CD14-positive monocyte (primary cell): Measurements from ENCODE around the gene C1RL. TPM values are rescaled to one million over a fixed set of nuclear protein-coding genes. Genes with fewer than 3 reads are reported as not detected.

ENCODE experiments used
- DNase-seq, 3 donors: peaks; one replicate each; pipeline ENCODE4 v3.0.0-alpha.2; 2011 to 2022
- H2AFZ ChIP-seq: 2 replicates; pipeline ENCODE4 v1.6.0; 2012; ENCODE audit warnings: mild to moderate bottlenecking, low read depth, low read length, inconsistent platforms; ENCODE audit not compliant: insufficient read depth, poor library complexity, severe bottlenecking
- H3K27ac ChIP-seq, 2 donors: 1 replicate in 1 of 2; 2 replicates in 1 of 2; pipeline ENCODE4 v1.5.1; 2012 to 2013; ENCODE audit warnings: low read length in 2 of 2, control low read depth in 1 of 2, inconsistent platforms in 1 of 2, low read depth in 1 of 2, mild to moderate bottlenecking in 1 of 2
- H3K27me3 ChIP-seq, 2 donors: one replicate each; pipeline versions ENCODE4 v1.6.0 to v1.6.1; 2011 to 2013; ENCODE audit warnings: low read length in 2 of 2; ENCODE audit not compliant: control insufficient read depth in 2 of 2, insufficient read depth in 2 of 2
- H3K36me3 ChIP-seq, 2 donors: replicated peaks in 1 of 2; 1 replicate in 1 of 2; 2 replicates in 1 of 2; pipeline versions ENCODE4 v1.5.1 to v1.6.1; 2012 to 2013; ENCODE audit warnings: low read length in 2 of 2, control low read depth in 1 of 2, inconsistent platforms in 1 of 2, mild to moderate bottlenecking in 1 of 2; ENCODE audit not compliant: insufficient read depth in 2 of 2, control insufficient read depth in 1 of 2
- H3K4me1 ChIP-seq, 2 donors: 1 replicate in 1 of 2; 2 replicates in 1 of 2; pipeline versions ENCODE4 v1.5.1 to v1.6.1; 2012 to 2013; ENCODE audit warnings: low read length in 2 of 2, control low read depth in 1 of 2, inconsistent platforms in 1 of 2, mild to moderate bottlenecking in 1 of 2, moderate library complexity in 1 of 2; ENCODE audit not compliant: insufficient read depth in 2 of 2, control insufficient read depth in 1 of 2
- H3K4me2 ChIP-seq: replicated peaks from 2 replicates; pipeline ENCODE3; 2012; ENCODE audit warnings: low read length, moderate library complexity, mild to moderate bottlenecking; ENCODE audit not compliant: poor library complexity, severe bottlenecking; ENCODE audit errors: extremely low read depth
- H3K4me3 ChIP-seq, 3 experiments: fragments of 200-600 bp in 1 of 3; sonication (generic) in 1 of 3; replicated peaks in 1 of 3; 1 replicate in 2 of 3; 2 replicates in 1 of 3; pipeline ENCODE4 v1.5.1; 2011 to 2013; ENCODE audit warnings: low read length in 3 of 3, mild to moderate bottlenecking in 3 of 3, control low read depth in 2 of 3, low read depth in 2 of 3, inconsistent platforms in 1 of 3, moderate library complexity in 1 of 3
- H3K79me2 ChIP-seq: 2 replicates; pipeline ENCODE4 v1.6.0; 2012; ENCODE audit warnings: mild to moderate bottlenecking, control low read depth, inconsistent platforms, low read length, moderate library complexity; ENCODE audit not compliant: insufficient read depth
- H3K9ac ChIP-seq: 2 replicates; pipeline ENCODE4 v1.6.0; 2017; ENCODE audit warnings: low read length, mild to moderate bottlenecking; ENCODE audit not compliant: insufficient read depth, poor library complexity, severe bottlenecking
- H3K9me3 ChIP-seq, 2 donors: replicated peaks in 1 of 2; 1 replicate in 1 of 2; 2 replicates in 1 of 2; pipeline versions ENCODE4 v1.5.1 to v1.6.1; 2012 to 2013; ENCODE audit warnings: low read length in 2 of 2, control low read depth in 1 of 2; ENCODE audit not compliant: control insufficient read depth in 1 of 2, insufficient read depth in 1 of 2
- H4K20me1 ChIP-seq: 2 replicates; pipeline ENCODE4 v1.6.0; 2012; ENCODE audit warnings: mild to moderate bottlenecking, low read length, control low read depth, moderate library complexity; ENCODE audit not compliant: insufficient read depth
- H3K27ac Mint-ChIP-seq, 7 donors: one replicate each; pipeline ENCODE4 v1.8.0; 2020; ENCODE audit warnings: mild to moderate bottlenecking in 7 of 7, mixed read lengths in 7 of 7, moderate library complexity in 6 of 7, inconsistent platforms in 2 of 7
- H3K27me3 Mint-ChIP-seq, 3 donors: one replicate each; pipeline ENCODE4 v1.8.0; 2021 to 2022; ENCODE audit warnings: low read depth in 3 of 3, mild to moderate bottlenecking in 3 of 3, mixed read lengths in 3 of 3, moderate library complexity in 3 of 3, inconsistent platforms in 1 of 3
- H3K36me3 Mint-ChIP-seq, 2 donors: one replicate each; pipeline ENCODE4 v1.8.0; 2020; ENCODE audit warnings: mixed read lengths in 2 of 2, inconsistent platforms in 1 of 2, mild to moderate bottlenecking in 1 of 2
- H3K4me1 Mint-ChIP-seq: one replicate; pipeline ENCODE4 v1.8.0; 2020; ENCODE audit warnings: mild to moderate bottlenecking, mixed read lengths
- H3K4me3 Mint-ChIP-seq, 2 donors: one replicate each; pipeline ENCODE4 v1.8.0; 2020; ENCODE audit warnings: mild to moderate bottlenecking in 2 of 2, mixed read lengths in 2 of 2, moderate library complexity in 1 of 2
- H3K9me3 Mint-ChIP-seq, 7 donors: one replicate each; pipeline ENCODE4 v1.8.0; 2020 to 2022; ENCODE audit warnings: mixed read lengths in 7 of 7, mild to moderate bottlenecking in 6 of 7, moderate library complexity in 6 of 7, inconsistent platforms in 2 of 7
- WGBS: methylation state at CpG from one replicate; pipeline ENCODE4 v1.1.5; 2013; ENCODE audit warnings: missing lambda C conversion rate; ENCODE audit not compliant: insufficient coverage; 5-methylcytosine and 5-hydroxymethylcytosine counted together
- intact Hi-C, 2 donors: fragments of 100-400 bp; cut with micrococcal nuclease; formaldehyde crosslinking; loops; one replicate each; pipeline versions ENCODE4 v1.15.0 to v1.15.1; 2023
- polyA plus RNA-seq, 3 donors: library from polyadenylated mRNA; depleted of rRNA in 1 of 3; unstranded in 2 of 3; stranded (reverse) in 1 of 3; fragments of 300-500 nt in 2 of 3; fragments of >200 nt in 1 of 3; fragmentation: Illumina TruSeq in 2 of 3; gene quantifications; 1 replicate in 2 of 3; 2 replicates in 1 of 3; pipeline ENCODE4 v1.2.3, GENCODE V29; 2012 to 2021
- TF ChIP-seq, protein P1 (sequence below): fragments of 200-600 bp; IDR thresholded peaks from one replicate; pipeline ENCODE4 v1.8.0; 2022; ENCODE audit warnings: antibody characterized with exemption, mild to moderate bottlenecking

The C1RL gene
- polyA plus RNA-seq, 3 donors = 4.8 to 27.9 (median 5.6) TPM

DNA sequence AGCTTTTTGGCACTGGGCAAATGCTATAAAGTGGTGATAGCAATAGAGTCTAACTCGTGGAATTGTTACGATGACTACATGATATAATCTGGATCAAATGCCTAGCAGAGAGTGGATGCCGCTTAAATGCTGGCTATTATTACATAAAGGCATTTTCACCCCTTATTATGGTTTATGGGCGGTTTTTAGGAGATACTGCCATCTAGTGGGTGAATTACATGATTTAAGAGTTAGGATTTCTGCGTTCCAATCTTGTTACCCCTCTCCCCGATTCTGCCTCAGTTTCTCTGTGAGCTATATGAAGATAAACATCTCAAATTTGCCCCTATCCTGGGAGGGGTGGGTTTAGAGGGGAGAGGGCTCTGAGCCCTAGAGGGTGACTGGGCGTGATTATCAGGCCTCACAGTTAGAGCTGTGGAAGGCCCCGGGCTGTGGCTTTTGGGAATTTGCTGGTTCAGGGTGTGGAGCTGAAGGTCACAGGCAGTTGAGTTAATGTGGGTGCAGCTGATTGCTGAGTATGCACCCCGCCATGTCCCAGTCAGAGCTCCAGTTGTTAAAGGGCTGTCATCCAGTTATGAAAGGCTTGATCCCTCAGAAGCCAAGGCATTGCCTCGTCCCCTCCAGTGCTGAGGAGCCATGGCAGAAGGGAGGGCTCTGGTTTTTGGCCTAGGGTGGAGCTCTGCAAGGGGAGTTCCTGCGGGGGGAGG, 35.6 kb upstream of the C1RL start:
- Histone ChIP-seq H3K79me2 (no peaks in the 10 kb centered on the region), H3K9ac (no peak overlapping the region), H4K20me1 (no peaks in the 10 kb centered on the region), H3K4me3 (no peak overlapping the region), H3K36me3 (peaks cover 0 to 11% of the 10 kb centered on the region in 2 donors), H3K27ac (no peak overlapping the region), H2AFZ (no peak overlapping the region), H3K4me1 (no peaks in the 10 kb centered on the region), H3K9me3 (no peaks in the 10 kb centered on the region), H3K4me2 (no peak overlapping the region), H3K27me3 (no peaks in the 10 kb centered on the region)
- Mint-ChIP-seq H3K4me1 (peaks cover 4% of the 10 kb centered on the region), H3K27me3 (peaks cover 0 to 2% (median 1%) of the 10 kb centered on the region in 3 donors), H3K27ac (no peak overlapping the region), H3K4me3 (no peak overlapping the region), H3K9me3 (peaks cover 0 to 5% (median 0%) of the 10 kb centered on the region in 7 donors), H3K36me3 (peaks cover 32 to 51% of the 10 kb centered on the region in 2 donors)
- TF ChIP-seq, protein P1, sequence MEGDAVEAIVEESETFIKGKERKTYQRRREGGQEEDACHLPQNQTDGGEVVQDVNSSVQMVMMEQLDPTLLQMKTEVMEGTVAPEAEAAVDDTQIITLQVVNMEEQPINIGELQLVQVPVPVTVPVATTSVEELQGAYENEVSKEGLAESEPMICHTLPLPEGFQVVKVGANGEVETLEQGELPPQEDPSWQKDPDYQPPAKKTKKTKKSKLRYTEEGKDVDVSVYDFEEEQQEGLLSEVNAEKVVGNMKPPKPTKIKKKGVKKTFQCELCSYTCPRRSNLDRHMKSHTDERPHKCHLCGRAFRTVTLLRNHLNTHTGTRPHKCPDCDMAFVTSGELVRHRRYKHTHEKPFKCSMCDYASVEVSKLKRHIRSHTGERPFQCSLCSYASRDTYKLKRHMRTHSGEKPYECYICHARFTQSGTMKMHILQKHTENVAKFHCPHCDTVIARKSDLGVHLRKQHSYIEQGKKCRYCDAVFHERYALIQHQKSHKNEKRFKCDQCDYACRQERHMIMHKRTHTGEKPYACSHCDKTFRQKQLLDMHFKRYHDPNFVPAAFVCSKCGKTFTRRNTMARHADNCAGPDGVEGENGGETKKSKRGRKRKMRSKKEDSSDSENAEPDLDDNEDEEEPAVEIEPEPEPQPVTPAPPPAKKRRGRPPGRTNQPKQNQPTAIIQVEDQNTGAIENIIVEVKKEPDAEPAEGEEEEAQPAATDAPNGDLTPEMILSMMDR = peak; percentile 71
- peak in 1 of 3 donors; percentile 24 for DNase-seq
- intact Hi-C loops = loop anchor here in 1 of 2 donors (5.0 to 10.0 kb wide), 2 partner anchors 310 to 493 kb away; no protein-coding TSS in a partner anchor
- whole genome bisulfite sequencing = 98% methylated on average over 4 of the region's 11 CpGs

DNA sequence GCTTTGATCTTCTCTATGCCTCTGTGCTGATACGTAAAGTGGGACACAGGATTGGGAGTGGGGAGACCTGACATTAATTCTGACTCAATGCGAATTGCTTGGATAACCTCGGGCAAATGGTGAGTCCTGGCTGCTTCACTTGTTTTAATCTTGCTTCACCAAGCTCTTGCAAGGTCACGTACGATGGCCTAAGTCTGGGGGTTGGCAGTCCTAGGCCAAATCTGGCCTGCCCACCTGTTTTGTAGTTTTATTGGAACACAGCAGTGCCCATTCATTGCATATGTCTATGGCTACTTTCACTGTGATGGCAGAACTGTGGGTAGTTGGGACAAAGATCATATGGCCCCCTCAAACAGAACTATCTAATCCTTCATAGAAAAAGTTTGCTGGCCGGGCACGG, 34.5 kb upstream of the C1RL start:
- Histone ChIP-seq H3K9ac (no peak overlapping the region), H4K20me1 (no peaks in the 10 kb centered on the region), H3K9me3 (no peaks in the 10 kb centered on the region), H3K79me2 (no peaks in the 10 kb centered on the region), H3K4me2 (no peak overlapping the region), H3K27me3 (no peaks in the 10 kb centered on the region), H3K27ac (no peak overlapping the region), H3K4me3 (no peak overlapping the region), H2AFZ (no peak overlapping the region), H3K36me3 (peaks cover 0 to under 1% of the 10 kb centered on the region in 2 donors), H3K4me1 (no peaks in the 10 kb centered on the region)
- H3K36me3 Mint-ChIP-seq = peaks cover 28 to 47% of the 10 kb centered on the region in 2 donors
- H3K27me3 Mint-ChIP-seq = peaks cover 0 to 2% (median 1%) of the 10 kb centered on the region in 3 donors
- no peak overlapping the region for H3K4me3 Mint-ChIP-seq
- H3K4me1 Mint-ChIP-seq = peaks cover 4% of the 10 kb centered on the region
- no peak overlapping the region for H3K27ac Mint-ChIP-seq
- TF ChIP-seq, protein P1 = no peak
- peaks cover 0 to 5% (median 0%) of the 10 kb centered on the region in 7 donors for H3K9me3 Mint-ChIP-seq
- no peak for DNase-seq
- intact Hi-C loops = loop anchor here in 1 of 2 donors (5.0 to 10.0 kb wide), 2 partner anchors 311 to 494 kb away; no protein-coding TSS in a partner anchor
- WGBS = 97% methylated on average over 7 of the region's 7 CpGs
